Omental fat pad (tissue), 4 donors: ENCODE data around the gene TNS1. TPM values are rescaled to one million over a fixed set of nuclear protein-coding genes. Genes with fewer than 3 reads are reported as not detected.

Experiments used
- ATAC-seq: fragments of 150-250 bp; one replicate; pipeline ENCODE4 v1.9.1; 2016; ENCODE audit warnings: mild to moderate bottlenecking, moderate library complexity; ENCODE audit not compliant: low FRiP score
- DNase-seq: peaks from one replicate; pipeline ENCODE4 v3.0.0-alpha.2; 2019; ENCODE audit warnings: low spot score
- total RNA-seq, 4 donors: library from RNA; depleted of rRNA; stranded (reverse); fragments of >200 nt; gene quantifications; one replicate each; pipeline ENCODE4 v1.1.0, GENCODE V29; 2016
- TF ChIP-seq, protein P1 (sequence below), 3 donors: fragments of 450-650 bp; IDR thresholded peaks; one replicate each; pipeline ENCODE4 v1.5.1; 2016 to 2017; ENCODE audit warnings: antibody characterized with exemption in 3 of 3, mild to moderate bottlenecking in 3 of 3, moderate library complexity in 2 of 3

The TNS1 gene
- total RNA-seq, 4 donors from 2014 or later = 135 to 453 (median 361) TPM

DNA sequence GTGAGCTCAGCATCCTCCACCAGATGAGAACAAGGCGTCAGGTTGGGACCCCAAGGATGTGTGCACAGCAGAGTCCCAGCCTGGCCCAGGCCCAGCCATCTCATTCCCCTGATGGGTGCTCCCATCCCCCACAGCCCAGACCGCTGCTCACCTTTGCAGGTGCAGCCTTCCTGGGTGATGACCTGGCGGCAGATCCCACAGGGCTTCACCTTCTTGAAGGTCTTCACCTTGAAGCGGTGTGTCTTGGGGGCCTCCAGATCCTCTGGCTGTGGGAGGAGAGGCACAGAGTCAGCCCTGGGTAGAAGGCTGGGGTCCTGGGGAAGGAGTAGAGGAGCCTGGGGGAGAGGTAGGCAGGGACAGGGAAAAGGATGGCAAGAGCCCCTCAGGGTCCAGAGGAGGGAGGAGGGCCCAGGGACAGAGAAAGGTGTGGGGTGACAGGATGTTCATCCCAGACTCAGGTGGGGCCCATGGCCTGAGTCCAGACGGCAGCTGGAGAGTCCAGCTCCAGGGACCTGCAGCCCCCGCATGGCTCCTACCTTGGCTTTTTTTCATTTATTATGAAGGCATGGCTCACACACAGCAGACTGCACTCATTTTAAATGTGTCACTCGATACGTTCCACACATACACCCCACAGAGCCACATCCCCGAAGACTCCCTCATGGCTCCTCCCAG lies 11.9 kb downstream of the TNS1 start:
- TF ChIP-seq, protein P1, sequence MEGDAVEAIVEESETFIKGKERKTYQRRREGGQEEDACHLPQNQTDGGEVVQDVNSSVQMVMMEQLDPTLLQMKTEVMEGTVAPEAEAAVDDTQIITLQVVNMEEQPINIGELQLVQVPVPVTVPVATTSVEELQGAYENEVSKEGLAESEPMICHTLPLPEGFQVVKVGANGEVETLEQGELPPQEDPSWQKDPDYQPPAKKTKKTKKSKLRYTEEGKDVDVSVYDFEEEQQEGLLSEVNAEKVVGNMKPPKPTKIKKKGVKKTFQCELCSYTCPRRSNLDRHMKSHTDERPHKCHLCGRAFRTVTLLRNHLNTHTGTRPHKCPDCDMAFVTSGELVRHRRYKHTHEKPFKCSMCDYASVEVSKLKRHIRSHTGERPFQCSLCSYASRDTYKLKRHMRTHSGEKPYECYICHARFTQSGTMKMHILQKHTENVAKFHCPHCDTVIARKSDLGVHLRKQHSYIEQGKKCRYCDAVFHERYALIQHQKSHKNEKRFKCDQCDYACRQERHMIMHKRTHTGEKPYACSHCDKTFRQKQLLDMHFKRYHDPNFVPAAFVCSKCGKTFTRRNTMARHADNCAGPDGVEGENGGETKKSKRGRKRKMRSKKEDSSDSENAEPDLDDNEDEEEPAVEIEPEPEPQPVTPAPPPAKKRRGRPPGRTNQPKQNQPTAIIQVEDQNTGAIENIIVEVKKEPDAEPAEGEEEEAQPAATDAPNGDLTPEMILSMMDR (IDR thresholded peaks at IDR 0.05) = no peak
- no peak for ATAC-seq
- DNase-seq = no peak

DNA sequence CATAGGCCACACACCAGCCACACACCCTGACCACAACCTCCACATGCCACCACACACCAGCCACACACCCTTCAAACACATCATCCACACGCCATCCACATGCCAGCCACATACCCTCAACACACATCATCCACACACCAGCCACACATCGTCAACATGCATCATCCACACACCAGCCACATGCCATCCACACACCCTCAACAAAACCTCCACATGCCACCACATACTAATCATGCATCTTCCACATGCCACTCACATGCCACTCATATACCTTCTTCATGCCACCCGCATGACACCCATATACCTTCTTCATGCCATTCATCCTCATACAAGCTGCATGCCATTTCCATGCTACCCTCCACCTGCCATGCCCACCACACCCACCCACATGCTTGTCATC lies 12.4 kb downstream of the TNS1 start:
- TF ChIP-seq, protein P1 (IDR thresholded peaks at IDR 0.05) = no peak
- ATAC-seq (no peak), DNase-seq (no peak)

DNA sequence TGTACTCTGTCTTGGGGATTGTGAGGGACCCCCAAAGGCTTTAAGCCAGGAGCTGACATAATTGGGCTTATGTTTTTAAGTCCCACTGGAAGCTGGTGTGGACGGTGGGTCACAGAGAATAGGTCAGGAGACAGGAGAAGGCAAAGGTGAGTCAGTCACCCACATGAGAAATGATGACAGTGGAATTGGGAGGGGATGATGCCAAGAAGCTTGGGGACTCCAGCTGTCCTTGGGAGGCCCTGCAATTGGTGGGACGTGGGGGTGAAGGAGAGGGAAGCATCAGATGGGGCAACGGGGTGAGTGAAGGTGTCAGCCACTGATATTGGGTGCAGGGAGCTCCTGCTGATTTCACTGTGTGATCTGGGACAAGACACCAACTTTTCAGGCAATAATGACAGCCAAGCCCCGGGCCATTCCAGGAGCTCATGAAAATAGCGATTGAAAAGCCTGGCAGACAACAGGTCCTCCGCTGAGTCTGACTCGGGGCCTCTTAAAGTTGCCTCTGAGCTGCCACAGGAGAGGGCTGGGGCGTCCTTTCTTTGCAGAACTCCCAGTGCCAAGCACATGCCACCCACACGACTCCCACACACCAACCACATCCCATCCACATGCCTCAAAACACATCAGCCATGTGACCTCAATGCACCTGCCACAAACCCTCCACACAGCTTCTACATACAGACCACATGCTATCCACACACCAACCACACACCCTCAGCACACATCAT lies 13.4 kb downstream of the TNS1 start:
- TF ChIP-seq, protein P1 (IDR thresholded peaks at IDR 0.05) = no peak
- DNase-seq (no peak), ATAC-seq (no peak)

DNA sequence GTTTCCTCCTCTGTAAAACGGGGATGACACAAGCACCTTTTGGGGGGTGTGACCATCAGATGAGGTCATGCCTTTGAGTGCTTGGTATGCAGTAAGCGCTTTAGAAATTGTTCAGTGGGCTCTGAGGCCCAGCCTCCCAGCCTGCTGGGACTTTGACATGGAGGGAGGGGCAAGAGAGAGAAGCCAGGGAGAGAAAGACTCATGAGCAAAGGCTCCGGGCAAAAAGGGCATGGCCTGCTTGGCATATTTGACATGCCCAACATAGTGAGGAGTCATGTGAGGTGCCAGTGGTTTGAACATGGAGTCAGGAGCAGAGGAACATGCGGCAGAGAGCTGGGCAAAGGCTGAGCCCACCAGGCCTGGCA lies 14.0 kb downstream of the TNS1 start:
- TF ChIP-seq, protein P1 (IDR thresholded peaks at IDR 0.05) = no peak
- ATAC-seq = no peak
- no peak for DNase-seq

DNA sequence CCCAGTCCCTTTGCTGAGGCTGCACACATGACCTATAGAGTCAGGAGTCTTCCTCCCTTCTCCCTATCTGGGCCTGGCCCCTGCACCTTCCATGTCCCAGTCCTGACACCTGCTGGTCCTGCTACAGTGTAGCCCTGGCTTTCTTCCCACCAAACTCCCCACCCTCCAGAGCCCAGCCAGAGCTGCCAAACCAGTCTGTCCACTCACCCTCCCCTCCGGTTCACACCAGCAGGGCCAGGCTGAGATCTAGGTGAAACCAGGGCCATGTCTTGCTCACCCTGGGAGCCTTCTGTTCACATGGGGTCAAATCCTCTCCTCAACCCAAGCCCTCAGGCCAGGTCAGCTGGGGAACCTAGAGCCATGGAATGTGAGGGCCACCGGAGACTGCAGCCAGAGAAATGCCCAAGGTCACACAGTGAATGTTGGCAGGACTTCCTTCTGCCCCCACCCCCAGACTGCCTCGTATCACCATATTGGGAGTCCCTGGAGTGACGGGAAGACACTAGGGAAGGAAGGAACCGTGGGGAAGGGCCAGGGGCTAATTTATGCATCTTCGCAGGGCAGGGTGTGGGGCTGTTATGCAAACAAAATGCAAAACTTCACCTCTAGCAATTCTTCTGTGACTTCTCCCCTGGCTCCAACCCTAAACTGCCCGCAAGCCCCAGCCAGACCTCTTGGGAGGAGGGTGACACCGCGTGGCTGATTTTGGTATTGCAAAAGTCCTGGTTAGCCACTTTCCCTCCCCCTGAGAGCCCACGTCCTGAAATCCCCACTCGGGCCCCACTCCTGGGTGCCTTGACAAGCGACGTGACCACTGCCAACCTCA lies 14.6 kb downstream of the TNS1 start:
- DNase-seq (peak; percentile 98), ATAC-seq (peak; percentile 60)
- TF ChIP-seq, protein P1 (IDR thresholded peaks at IDR 0.05) = peak in 2 of 3 donors; percentile 40 to 74

DNA sequence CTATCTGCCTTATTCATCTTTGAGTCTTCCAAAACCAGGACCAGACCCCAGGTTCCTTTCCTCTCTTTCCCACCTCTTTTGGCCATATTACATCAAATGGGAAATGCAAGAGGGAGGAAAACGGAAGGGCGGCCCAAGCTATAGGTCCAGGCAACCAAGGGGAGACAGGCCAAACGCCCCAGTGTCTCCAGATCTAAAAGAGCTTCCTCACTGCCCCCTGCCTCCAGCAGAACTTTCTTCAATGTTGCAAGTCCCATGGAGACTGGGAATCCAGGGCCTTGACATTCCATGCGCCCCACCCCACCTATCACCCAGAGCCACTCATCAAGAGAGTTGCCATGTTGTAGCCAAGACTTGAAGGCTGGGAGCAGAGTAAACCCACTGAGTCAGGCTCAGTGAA lies 15.4 kb downstream of the TNS1 start:
- DNase-seq (no peak), ATAC-seq (no peak)
- TF ChIP-seq, protein P1 (IDR thresholded peaks at IDR 0.05) = no peak
